ENCODE measurements around the gene FIBCD1.

Gene FIBCD1

DNA sequence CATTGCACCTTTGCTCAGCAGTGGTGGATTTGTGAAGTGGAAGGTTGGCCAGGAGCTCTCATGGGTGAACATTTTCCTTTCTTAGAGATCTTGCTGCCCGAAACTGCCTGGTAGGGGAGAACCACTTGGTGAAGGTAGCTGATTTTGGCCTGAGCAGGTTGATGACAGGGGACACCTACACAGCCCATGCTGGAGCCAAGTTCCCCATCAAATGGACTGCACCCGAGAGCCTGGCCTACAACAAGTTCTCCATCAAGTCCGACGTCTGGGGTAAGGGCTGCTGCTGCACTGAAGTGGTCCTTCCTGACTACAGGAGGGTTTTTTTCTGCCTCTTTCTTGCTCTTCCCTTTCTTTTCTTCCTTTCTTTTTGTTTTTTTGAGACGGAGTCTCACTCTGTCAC is 64.3 kb downstream of the FIBCD1 start:
- no peak for DNase-seq

DNA sequence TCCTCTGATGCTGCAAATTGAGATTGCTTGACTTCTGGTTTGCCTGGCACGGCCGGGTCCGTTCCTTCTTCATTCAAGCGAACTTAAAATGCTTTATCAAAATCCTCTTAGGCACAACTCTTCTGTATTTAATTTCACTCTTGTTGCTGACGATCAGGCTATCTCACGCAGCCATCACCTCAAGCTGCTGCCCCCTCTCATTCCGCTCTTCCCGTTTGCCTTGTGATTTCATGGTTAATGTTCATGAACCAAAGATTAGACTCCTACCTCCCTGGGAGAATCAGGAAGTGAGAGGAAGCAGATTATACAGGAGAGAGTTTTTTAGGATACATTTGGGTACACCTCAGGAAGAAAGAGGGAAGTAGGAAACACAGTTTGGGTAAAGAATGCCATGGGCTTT is 65.1 kb downstream of the FIBCD1 start:
- no peak for DNase-seq

DNA sequence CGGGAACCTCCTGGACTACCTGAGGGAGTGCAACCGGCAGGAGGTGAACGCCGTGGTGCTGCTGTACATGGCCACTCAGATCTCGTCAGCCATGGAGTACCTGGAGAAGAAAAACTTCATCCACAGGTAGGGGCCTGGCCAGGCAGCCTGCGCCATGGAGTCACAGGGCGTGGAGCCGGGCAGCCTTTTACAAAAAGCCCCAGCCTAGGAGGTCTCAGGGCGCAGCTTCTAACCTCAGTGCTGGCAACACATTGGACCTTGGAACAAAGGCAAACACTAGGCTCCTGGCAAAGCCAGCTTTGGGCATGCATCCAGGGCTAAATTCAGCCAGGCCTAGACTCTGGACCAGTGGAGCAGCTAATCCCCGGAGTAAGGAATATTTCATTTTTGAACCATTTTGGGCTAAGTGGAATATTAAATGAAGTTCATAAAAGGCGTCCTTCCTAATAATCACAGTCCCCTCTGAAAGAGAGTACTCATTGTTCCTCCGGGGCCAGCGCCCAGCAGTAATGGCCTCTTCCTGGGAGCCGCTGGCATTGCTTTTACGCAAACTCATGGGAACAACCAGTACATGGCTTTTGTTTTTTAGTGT is 66.0 kb downstream of the FIBCD1 start:
- DNase-seq, result no peak

DNA sequence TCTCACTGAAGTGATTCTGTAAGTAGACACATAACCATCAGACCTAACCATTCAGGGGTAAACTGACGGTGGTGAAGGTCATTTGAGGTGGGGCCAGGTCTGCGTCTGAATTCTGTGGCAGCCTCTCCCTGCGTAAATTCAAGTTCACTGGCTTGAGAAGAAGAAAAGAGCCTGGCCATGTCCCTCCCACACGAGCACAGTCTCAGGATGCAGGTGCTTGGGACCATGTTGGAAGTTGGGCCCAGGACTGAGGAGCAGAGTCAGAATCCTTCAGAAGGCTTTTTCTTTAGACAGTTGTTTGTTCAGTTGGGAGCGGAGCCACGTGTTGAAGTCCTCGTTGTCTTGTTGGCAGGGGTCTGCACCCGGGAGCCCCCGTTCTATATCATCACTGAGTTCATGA is 66.5 kb downstream of the FIBCD1 start:
- no peak for DNase-seq

DNA sequence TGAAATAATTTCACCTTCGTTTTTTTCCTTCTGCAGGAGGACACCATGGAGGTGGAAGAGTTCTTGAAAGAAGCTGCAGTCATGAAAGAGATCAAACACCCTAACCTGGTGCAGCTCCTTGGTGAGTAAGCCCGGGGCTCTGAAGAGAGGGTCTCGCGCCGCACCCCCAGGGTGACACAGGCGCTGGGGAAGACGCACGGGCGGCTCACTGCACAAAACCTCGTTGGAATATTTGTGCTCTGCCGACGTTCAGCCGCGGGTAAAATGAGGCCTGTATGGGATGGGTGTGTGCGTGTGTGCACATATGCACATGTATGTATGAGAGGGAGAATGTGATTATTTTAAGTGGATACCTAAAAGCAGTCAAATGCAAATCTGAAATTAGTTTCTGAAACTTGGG is 67.0 kb downstream of the FIBCD1 start:
- DNase-seq, result no peak

DNA sequence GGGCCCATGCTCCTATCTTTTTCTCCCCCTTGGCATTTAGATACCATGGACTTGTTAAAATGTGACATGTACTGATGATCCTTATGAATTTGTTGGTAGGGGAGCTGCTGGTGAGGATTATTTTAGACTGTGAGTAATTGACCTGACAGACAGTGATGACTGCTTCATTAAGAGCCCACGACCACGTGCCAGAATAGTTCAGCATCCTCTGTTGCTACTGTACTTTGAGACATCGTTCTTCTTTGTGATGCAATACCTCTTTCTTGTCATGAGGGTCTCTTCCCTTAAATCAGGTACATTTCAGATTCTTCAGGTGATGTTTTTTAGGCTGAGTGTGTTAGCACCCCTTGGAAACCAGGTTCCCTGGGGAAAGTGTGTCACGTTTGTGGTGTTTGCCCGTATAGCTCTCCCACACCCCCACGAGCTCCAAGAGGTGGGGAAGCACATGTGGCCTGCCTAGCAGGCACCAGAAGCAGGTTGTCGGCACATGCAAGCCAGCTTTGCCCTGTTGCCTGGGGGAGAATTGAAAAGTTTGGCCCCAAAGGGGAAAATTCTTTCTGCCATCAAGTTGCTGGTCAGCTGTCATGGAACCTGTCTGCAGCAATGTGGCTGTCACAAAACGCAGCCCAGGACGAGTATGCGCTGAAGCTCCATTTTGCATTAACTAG is 67.5 kb downstream of the FIBCD1 start:
- no peak for DNase-seq

DNA sequence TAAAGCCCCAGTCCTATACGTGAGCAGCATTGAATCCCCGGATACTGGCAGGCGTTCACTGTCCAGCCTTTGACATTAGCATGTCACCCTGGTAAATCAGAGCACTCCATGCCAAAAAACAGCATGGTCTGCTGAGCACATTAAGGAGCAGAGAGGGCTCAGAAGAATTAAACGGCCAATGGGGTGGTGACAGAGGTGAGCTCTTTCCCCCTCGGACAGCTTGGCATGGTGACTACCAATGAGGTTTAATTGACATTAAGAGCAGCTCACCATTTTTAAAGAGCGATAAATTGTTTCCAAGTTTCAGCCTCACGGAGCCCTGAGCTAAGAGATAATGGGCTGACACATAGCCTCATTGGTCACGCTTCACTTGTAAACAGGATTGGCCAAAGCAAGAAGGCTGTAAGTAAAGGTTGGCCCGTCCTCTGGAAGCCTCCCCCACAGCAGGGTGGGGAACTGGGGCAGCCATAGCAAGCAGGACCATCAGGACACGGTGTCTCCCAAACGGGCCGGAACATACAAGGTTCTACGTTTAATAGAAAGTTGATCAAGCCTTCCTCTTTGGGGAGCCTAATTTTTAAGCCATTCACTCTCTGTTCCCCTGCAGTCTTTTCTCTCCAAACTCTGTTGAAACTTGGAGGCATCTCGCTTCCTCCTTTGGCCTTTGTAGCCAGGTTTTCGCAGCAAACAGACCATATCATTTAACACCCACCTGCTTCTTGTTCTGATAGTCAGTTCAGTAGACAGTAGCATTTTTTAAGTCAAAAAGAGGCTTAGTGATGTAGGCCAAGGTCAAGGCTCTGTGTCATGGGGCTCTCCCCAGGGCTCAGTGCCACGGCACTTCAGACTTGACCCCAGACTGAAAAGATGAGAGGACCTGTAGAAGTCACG is 68.3 kb downstream of the FIBCD1 start:
- DNase-seq, result no peak

DNA sequence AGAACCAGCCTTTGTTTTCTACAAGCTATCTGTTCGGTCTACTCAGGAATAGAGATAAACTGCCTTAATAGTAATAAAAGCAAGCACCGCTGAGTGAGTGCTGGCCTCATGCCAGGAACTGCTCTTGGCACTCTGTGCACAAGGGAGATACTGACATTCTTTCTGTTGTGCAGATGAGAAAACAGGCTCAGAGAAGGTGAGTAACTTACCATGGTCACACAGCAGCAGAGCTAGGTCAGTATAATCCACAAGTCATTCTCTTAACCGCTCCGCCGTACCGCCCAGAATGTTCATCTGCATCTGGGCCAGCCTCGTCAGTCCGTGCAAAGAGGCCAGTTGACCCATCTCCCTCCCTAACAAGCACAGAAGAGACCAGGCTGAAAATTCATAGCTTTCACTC is 69.8 kb downstream of the FIBCD1 start:
- DNase-seq, result no peak

DNA sequence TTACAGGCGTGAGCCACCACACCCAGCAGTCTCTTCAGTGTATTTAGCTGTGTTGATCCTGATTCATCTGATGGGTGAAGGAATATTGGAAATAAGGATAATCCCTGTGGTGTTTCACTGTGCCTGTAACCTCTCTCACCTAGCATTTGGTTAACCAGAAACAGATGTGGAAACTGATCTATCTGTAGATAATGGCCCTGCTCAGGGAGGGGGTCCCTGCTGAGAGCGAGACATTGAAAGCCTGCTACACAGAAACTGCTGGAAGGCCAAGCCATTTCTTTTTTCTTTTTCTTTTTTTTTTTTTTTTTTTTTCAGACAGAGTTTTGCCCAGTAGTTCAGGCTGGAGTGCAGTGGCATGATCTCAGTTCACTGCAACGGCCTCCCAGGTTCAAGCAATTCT is 70.8 kb downstream of the FIBCD1 start:
- no peak for DNase-seq

DNA sequence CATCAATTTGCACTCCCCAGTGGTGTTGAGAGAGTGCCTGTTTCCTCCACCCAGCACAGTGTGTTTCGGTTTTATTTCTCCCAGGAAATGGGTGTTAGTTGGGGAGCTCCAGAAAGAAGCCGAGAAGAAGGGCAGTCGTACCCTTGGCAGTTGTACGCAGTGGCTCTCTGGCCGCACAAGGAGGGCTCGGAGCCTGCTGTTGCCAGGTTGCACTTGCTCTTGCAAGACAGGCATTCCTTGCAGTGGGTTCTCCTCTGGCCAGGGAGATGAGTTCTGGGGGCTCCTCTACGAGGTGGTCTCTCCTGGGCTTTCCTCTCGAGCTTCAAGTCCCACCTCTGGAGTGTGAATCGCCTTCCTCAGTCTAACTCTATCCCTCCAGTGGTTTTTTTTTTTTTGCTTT is 71.5 kb downstream of the FIBCD1 start:
- no peak for DNase-seq

DNA sequence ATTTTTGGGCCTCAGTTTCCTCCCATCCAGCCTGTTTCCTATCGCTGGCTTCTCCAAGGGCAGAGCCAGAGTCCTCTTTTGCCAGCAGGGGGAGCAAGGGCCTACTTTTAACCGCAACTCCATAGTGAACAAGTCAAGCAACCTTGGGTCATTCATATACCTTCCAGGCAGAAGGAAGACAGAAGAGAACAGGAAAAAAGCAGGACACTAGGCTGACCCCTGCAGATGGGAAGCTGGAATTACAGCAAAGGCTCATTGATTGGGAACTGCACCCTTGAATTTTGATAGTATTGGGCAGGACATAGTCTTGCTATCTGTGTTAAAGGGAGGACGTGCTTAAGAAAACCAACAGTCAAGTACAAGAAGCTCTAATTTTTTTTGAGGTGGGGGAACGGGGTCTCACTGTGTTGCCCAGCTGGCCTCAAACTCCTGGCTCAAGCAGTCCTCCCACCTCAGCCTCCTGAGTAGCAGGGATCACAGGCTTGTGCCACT is 72.5 kb downstream of the FIBCD1 start:
- DNase-seq, result peak; percentile 80

DNA sequence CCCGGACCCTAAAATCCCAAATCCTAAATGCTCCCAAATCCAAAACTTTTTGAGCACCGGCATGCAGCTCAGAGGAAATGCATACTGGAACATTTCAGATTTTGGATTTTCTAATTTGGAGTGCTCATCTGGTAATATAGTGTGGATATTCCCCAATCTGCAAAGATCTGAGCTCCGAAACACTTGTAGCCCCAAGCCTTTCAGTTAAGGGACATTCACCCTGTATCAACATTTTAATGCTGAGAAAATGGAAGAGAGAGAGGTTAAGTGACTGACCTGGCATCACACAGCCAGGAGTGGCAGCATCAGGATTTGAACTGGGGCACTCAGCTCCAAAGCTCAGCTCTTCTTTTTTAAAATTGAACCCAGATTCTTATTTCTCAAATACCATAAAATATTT is 73.1 kb downstream of the FIBCD1 start:
- DNase-seq, result no peak

DNA sequence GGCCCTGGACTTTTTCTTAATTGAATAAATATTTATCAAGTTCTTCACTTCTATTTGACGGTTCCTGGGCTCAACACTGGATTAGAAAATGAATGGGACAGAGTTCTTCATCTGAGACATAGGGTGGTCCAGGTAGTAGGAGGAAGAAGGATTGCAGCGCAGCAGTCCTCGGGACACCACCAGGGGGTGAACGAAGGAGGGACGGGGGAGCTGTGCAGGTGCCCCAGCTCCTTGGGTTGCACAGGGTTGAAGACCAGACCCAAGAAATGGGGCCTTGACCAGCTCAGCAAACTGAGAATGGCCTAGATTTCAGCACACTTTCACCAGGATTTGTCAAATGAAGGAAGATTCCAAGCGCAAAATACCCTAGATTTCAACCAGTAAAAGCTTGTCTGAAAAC is 74.5 kb downstream of the FIBCD1 start:
- DNase-seq, result no peak

DNA sequence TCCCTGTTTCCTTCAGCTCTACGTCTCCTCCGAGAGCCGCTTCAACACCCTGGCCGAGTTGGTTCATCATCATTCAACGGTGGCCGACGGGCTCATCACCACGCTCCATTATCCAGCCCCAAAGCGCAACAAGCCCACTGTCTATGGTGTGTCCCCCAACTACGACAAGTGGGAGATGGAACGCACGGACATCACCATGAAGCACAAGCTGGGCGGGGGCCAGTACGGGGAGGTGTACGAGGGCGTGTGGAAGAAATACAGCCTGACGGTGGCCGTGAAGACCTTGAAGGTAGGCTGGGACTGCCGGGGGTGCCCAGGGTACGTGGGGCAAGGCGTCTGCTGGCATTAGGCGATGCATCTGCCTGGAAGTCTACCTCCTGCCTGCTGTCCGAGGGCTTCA is 76.3 kb downstream of the FIBCD1 start:
- DNase-seq, result no peak

DNA sequence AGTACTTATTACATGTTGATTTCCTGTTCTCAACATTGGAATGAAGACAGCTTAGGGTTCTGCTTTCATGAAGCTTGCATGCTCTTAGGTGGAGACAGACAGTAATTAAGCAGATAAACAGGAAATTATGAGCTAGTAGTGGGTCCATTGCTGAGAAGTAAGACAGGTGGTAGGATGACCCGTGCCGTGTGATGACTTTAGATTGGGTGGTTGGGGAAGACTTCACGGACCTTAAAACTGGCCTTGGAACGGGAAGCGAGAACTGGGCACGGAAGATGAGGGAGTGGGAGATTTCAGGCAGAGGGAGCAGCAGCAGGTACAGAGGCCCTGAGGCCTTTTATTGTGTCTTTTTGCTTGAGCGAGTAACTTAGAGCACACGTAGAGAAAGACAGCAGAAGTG is 76.8 kb downstream of the FIBCD1 start:
- DNase-seq, result no peak

DNA sequence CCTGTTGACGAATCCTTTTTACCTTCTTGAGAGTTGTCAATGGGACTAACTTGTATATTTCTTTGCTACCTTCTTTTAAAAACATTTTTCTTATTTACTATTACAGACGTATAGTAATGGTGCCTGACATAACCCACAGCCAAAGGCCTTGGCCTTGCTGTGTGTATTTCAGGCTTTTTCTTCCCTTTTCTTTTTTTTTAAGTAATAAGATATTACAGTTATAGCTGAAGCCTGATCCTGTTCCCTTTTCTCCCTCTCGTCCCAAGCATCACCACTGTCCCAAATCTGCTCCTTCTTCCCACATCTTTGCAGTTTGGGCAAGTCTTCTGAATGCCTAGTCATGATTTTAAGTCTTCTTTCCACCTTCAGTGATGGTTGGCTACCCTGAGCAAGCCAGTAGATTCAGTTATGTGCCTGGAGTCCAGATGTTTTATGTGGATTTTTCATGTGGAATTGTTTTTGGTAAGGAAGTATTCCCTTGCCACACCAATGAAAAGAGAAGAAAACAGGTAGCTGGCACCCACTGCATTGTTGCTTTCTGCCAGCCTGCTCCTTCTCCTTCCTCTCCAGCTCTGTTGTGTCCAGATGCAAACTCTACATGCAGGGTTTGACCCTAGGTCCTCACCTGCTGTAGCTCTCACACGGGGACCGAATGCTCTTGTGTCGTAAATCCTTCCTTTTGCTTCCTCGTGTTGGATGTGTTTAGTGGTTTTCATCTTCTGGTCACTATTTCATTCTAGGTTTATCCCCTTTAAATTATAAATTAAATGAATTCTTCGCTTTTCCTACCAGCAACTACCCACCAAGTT is 77.5 kb downstream of the FIBCD1 start:
- DNase-seq, result no peak

DNA sequence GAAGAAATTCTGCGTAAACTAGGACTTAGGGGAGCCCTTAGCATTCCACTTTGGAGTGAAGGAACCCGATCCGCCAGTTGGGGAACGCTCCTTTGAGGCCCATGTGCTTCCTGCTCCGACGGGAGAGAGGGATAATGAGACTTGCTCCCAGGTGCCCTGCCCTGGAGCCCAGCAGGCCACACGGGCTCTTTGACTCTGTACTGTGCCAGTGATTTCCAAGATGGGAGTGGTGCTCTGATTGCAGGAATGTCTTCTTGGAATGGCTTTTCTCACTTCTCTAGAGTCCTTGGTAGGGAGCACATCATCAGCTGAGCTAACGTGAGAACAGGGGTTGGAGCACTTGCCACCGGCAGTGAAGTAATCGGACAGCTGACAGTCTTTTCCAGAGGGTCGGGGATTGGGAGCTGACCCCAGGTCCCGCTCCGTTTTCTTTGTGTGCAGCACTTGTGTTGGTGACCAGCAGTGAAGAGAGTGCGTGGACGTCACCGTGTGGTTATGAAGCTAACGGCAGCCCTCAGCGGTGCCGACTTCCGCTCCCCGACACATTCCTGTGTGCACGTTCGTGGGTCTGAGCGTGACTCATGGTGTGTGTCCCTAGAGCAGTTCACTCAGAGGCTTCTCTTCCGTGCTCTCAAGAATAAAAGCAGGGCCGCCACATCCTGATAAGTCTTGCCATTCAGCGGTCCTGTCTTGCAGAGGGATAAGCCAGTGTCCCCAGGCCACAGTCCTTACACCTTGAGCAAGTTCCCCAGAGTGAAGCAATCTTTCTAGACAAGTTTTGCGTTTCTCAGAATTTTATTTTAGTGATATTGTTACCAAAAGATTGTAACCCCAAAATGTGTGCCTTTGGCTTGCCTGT is 78.4 kb downstream of the FIBCD1 start:
- no peak for DNase-seq

DNA sequence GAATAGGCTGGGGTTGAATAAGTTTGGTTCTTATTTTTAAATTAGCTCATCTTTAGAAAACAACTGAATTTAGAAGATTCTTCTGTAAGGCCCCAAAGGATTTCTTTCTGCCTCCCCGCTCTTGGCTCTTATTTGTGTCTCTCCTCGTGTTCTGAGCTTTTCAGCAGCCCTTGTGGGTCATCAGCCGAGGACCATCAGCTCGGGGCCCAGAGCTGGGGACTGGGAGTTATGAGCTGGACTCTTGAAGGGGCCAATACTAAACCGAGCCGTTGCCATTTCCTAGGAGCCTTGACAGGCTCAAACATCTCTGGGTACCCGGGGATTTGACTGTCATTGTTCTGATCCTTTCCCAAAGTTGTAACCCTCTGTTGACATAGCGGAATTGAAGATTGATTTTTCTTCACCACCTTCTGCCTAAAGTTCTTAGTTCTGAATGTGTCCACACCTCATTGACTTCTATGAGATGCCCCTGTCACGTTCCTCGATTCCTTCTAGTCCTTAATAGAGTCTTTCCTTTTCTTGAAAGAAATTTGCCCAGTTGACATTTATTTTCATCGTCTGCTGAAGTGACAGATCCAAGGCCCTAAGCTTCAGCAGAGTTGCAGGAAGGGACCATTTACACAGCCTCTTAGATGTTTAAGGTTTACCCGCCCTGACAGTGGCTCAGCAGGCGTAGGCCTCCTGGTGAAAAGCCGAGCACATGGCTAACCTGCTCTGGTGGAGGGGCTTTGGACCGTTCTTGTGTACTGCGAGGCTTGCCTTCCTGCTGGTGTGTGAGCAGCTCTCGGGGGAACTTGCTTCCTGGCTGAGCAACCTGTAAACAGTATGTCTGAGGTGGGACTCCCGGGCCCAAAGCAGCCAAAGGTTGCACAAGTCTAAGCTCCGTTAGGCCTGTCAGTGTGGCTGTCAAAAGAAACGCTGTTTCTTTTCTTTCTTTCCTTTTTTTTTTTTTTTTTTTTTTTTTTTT is 80.0 kb downstream of the FIBCD1 start:
- no peak for DNase-seq

DNA sequence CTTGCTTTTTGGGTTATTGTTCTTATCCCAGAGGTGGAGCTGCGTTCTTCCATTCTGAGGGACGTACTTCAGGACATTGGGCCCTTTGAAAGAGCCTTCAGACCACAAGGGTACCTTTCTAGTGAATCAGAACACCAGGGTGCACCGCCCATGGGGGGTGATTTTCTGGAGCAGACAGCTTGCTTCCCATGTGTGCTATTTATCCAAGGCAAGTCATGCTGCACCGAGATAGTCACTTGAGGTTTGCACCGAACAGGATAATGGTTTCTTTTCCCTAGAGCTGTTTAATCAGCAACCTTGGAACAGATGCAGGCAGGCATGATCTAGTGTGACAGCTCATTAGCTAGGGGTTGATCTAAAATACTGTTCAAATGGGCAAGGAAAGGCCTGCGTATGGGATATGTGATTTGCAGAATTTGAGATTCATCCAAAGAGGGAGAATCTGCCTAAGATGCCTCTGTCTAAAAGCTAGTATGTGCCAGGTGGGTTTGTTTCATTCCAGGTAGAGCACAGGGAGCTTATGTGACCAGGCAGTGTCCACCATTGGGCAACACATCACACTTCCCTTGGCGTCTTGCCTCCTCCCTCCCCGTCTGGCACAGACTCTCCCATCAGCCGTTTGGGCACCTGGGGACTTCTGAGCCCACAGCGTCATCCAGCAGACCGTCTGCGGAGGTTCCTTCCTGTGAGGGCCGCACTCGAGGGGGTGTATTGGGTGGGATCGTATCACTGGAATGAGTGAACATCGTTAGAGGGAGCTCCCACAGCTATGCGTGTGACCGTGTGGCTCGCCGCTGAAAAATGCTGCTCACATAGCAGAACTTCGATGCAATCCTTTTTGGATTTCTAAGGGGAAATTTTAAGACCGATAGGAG is 80.9 kb downstream of the FIBCD1 start:
- DNase-seq, result no peak

DNA sequence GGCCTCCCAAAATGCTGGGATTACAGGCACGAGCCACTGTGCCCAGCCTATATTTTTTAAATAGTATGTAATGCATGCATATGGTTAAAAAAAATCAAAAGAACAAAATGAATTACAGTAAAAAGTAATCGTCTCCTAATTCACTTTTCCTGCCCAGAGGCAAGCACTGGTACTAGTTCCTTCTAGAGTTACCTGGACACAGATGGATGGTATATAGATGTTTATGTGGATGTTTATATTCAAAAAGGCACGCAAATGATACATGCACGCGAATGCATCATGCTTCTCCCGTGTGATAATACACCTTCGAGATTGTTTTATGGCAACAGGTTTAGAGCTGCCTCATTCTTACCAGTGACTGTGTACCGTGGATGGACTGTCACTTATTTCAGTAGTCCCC is 82.6 kb downstream of the FIBCD1 start:
- no peak for DNase-seq

Data from NCI-H146 (cell line).